SK-N-SH treated with all-trans-retinoic acid at 6 μM for 48 hours (cell line): ENCODE data around the gene LAMA5.

Source experiments
- ATAC-seq: fragments of 200-7000 bp; cut with Tn5 transposase; 3 replicates; pipeline ENCODE4 v1.9.1; 2020; ENCODE audit warnings: mild to moderate bottlenecking, moderate library complexity
- ARNTL ChIP-seq: fragments of 450-650 bp; formaldehyde crosslinking; IDR thresholded peaks from 2 replicates; pipeline ENCODE4 v1.5.0; 2020; ENCODE audit warnings: low read depth, mild to moderate bottlenecking, moderate library complexity, borderline replicate concordance
- BACH2 ChIP-seq: fragments of 250-450 bp; sonication (Bioruptor Pico); IDR thresholded peaks from 2 replicates; pipeline ENCODE4 v1.9.0; 2021; ENCODE audit warnings: mild to moderate bottlenecking, borderline replicate concordance
- CREB5 ChIP-seq: fragments of 250-450 bp; sonication (Bioruptor Pico); IDR thresholded peaks from 2 replicates; pipeline ENCODE4 v1.5.1; 2020; ENCODE audit warnings: low read depth, mild to moderate bottlenecking, moderate library complexity
- CSDC2 ChIP-seq: fragments of 250-450 bp; sonication (Bioruptor Pico); IDR thresholded peaks from 2 replicates; pipeline ENCODE4 v1.5.0; 2020; ENCODE audit warnings: mild to moderate bottlenecking, moderate library complexity
- CSRNP3 ChIP-seq: fragments of 250-450 bp; sonication (Bioruptor Pico); IDR thresholded peaks from 2 replicates; pipeline ENCODE4 v1.5.1; 2021; ENCODE audit warnings: mild to moderate bottlenecking, moderate library complexity
- ESRRG ChIP-seq: fragments of 250-450 bp; sonication (Bioruptor Pico); IDR thresholded peaks from 2 replicates; pipeline ENCODE4 v1.6.1; 2021; ENCODE audit warnings: mild to moderate bottlenecking
- GLIS3 ChIP-seq: fragments of 250-450 bp; sonication (Bioruptor Pico); IDR thresholded peaks from 2 replicates; pipeline ENCODE4 v1.5.0; 2020; ENCODE audit warnings: mild to moderate bottlenecking, moderate library complexity
- ISL1 ChIP-seq: fragments of 250-450 bp; sonication (Bioruptor Pico); IDR thresholded peaks from 2 replicates; pipeline ENCODE4 v2.1.2; 2022; ENCODE audit warnings: mild to moderate bottlenecking, moderate library complexity
- OSR1 ChIP-seq: fragments of 250-450 bp; sonication (Bioruptor Pico); IDR thresholded peaks from 2 replicates; pipeline ENCODE4 v1.8.0; 2022; ENCODE audit warnings: moderate library complexity, mild to moderate bottlenecking, inconsistent platforms
- PATZ1 ChIP-seq: fragments of 250-450 bp; sonication (Bioruptor Pico); IDR thresholded peaks from 2 replicates; pipeline ENCODE4 v1.8.0; 2020; ENCODE audit warnings: mild to moderate bottlenecking, moderate library complexity, borderline replicate concordance
- POU6F1 ChIP-seq: fragments of 250-450 bp; sonication (Bioruptor Pico); IDR thresholded peaks from 2 replicates; pipeline ENCODE4 v1.8.0; 2021; ENCODE audit warnings: low read depth, mild to moderate bottlenecking, moderate library complexity, borderline replicate concordance
- PPARA ChIP-seq: fragments of 250-450 bp; sonication (Bioruptor Pico); IDR thresholded peaks from 2 replicates; pipeline ENCODE4 v1.5.0; 2020; ENCODE audit warnings: mild to moderate bottlenecking, borderline replicate concordance
- RARB ChIP-seq: fragments of 250-450 bp; sonication (Bioruptor Pico); IDR thresholded peaks from 2 replicates; pipeline ENCODE4 v1.8.0; 2021; ENCODE audit warnings: mild to moderate bottlenecking, moderate library complexity
- SNAI2 ChIP-seq: fragments of 250-450 bp; sonication (Bioruptor Pico); IDR thresholded peaks from 2 replicates; pipeline ENCODE4 v1.5.0; 2020; ENCODE audit warnings: mild to moderate bottlenecking, moderate library complexity
- TCF4 ChIP-seq: fragments of 250-450 bp; sonication (Bioruptor Pico); IDR thresholded peaks from 2 replicates; pipeline ENCODE4 v1.8.0; 2021; ENCODE audit warnings: mild to moderate bottlenecking, moderate library complexity, borderline replicate concordance
- TOX ChIP-seq: fragments of 250-450 bp; sonication (Bioruptor Pico); IDR thresholded peaks from 2 replicates; pipeline ENCODE4 v1.8.0; 2021; ENCODE audit warnings: mild to moderate bottlenecking, moderate library complexity, borderline replicate concordance
- TSHZ2 ChIP-seq: fragments of 250-450 bp; sonication (Bioruptor Pico); IDR thresholded peaks from 2 replicates; pipeline ENCODE4 v1.5.0; 2020; ENCODE audit warnings: mild to moderate bottlenecking, moderate library complexity
- ZC3H10 ChIP-seq: fragments of 250-450 bp; sonication (Bioruptor Pico); IDR thresholded peaks from 2 replicates; pipeline ENCODE4 v1.5.1; 2021; ENCODE audit warnings: mild to moderate bottlenecking, moderate library complexity
- ZFP3 ChIP-seq: fragments of 250-450 bp; sonication (Bioruptor Pico); IDR thresholded peaks from 2 replicates; pipeline ENCODE4 v1.5.0; 2020; ENCODE audit warnings: mild to moderate bottlenecking, moderate library complexity
- ZFP30 ChIP-seq: fragments of 450-650 bp; formaldehyde crosslinking; IDR thresholded peaks from 2 replicates; pipeline ENCODE4 v1.5.0; 2022; ENCODE audit warnings: mild to moderate bottlenecking, moderate library complexity
- ZNF565 ChIP-seq: fragments of 450-650 bp; formaldehyde crosslinking; conservative IDR thresholded peaks from 2 replicates; pipeline ENCODE4 v1.5.0; 2020; ENCODE audit warnings: low read depth, mild to moderate bottlenecking, moderate library complexity
- ZNF70 ChIP-seq: fragments of 450-650 bp; formaldehyde crosslinking; IDR thresholded peaks from 2 replicates; pipeline ENCODE4 v1.5.0; 2020; ENCODE audit warnings: mild to moderate bottlenecking, moderate library complexity
- ZNF8 ChIP-seq: fragments of 450-650 bp; formaldehyde crosslinking; IDR thresholded peaks from 2 replicates; pipeline ENCODE4 v1.5.0; 2020; ENCODE audit warnings: mild to moderate bottlenecking, moderate library complexity

Gene LAMA5

GRCh38 chr20:62322492-62323041 lies 44.5 kb downstream of the LAMA5 start:
- no peak for TF ChIP-seq ZNF8 (CRISPR knock-in tag)
- TF ChIP-seq CSRNP3 (CRISPR knock-in tag), result no peak
- no peak for TF ChIP-seq POU6F1 (CRISPR knock-in tag)
- TF ChIP-seq TCF4 (CRISPR knock-in tag), result no peak
- no peak for TF ChIP-seq ZNF70 (CRISPR knock-in tag)
- TF ChIP-seq TSHZ2 (CRISPR knock-in tag), result no peak
- no peak for TF ChIP-seq BACH2 (CRISPR knock-in tag)
- TF ChIP-seq ZFP3 (CRISPR knock-in tag), result no peak
- TF ChIP-seq ZNF565 (CRISPR knock-in tag), result no peak
- no peak for TF ChIP-seq ESRRG (CRISPR knock-in tag)
- TF ChIP-seq ISL1 (CRISPR knock-in tag), result no peak
- TF ChIP-seq TOX (CRISPR knock-in tag), result no peak
- TF ChIP-seq ZC3H10 (CRISPR knock-in tag), result no peak
- TF ChIP-seq RARB, result no peak
- TF ChIP-seq OSR1 (CRISPR knock-in tag), result no peak
- no peak for TF ChIP-seq PPARA
- TF ChIP-seq PATZ1 (CRISPR knock-in tag), result no peak
- no peak for TF ChIP-seq CSDC2
- TF ChIP-seq ARNTL (CRISPR knock-in tag), result no peak
- no peak for TF ChIP-seq ZFP30 (CRISPR knock-in tag)
- ATAC-seq, result no peak

- TF ChIP-seq ZFP3 (CRISPR knock-in tag), result no peak
- TF ChIP-seq, all 23 proteins: peak for 0
- ATAC-seq, result no peak
Measured at GRCh38 chr20:62321975-62322374, 45.1 kb downstream of the LAMA5 start.

- ATAC-seq, result peak; percentile 18; the same call in 1 of the 3 replicates
- TF ChIP-seq TOX (CRISPR knock-in tag), result no peak
- TF ChIP-seq ARNTL (CRISPR knock-in tag), result no peak
- TF ChIP-seq ZNF8 (CRISPR knock-in tag), result no peak
- TF ChIP-seq RARB, result no peak
- TF ChIP-seq SNAI2 (CRISPR knock-in tag), result no peak
- no peak for TF ChIP-seq ZFP30 (CRISPR knock-in tag)
- no peak for TF ChIP-seq OSR1 (CRISPR knock-in tag)
- no peak for TF ChIP-seq ZC3H10 (CRISPR knock-in tag)
- no peak for TF ChIP-seq ZFP3 (CRISPR knock-in tag)
- no peak for TF ChIP-seq POU6F1 (CRISPR knock-in tag)
- TF ChIP-seq GLIS3 (CRISPR knock-in tag), result no peak
- TF ChIP-seq CSDC2, result no peak
- no peak for TF ChIP-seq PATZ1 (CRISPR knock-in tag)
- no peak for TF ChIP-seq ESRRG (CRISPR knock-in tag)
- no peak for TF ChIP-seq TCF4 (CRISPR knock-in tag)
- TF ChIP-seq CREB5, result no peak
- no peak for TF ChIP-seq ZNF70 (CRISPR knock-in tag)
Measured at GRCh38 chr20:62321521-62321948, 45.6 kb downstream of the LAMA5 start.
